SJSA1 (cell line): ENCODE results near the gene IL12RB1. TPM values are rescaled to one million over a fixed set of nuclear protein-coding genes. Genes with fewer than 3 reads are reported as not detected.

ENCODE experiments used
- DNase-seq, 2 experiments: peaks; one replicate each; pipeline ENCODE4 v3.0.0-alpha.2; 2015 to 2020; ENCODE audit warnings: low spot score in 2 of 2, low read depth in 1 of 2
- H3K27ac ChIP-seq: fragments of 250-450 bp; sonication (Bioruptor Pico); 2 replicates; pipeline ENCODE4 v1.5.1; 2020; ENCODE audit warnings: mild to moderate bottlenecking, moderate library complexity
- H3K27me3 ChIP-seq: fragments of 250-450 bp; sonication (Bioruptor Pico); replicated peaks from 2 replicates; pipeline ENCODE4 v1.5.1; 2020; ENCODE audit warnings: mild to moderate bottlenecking, moderate library complexity
- H3K36me3 ChIP-seq: fragments of 250-450 bp; sonication (Bioruptor Pico); 2 replicates; pipeline ENCODE4 v1.5.1; 2020; ENCODE audit warnings: mild to moderate bottlenecking
- H3K4me1 ChIP-seq: fragments of 250-450 bp; sonication (Bioruptor Pico); replicated peaks from 2 replicates; pipeline ENCODE4 v1.6.1; 2021; ENCODE audit warnings: mild to moderate bottlenecking
- H3K4me3 ChIP-seq: fragments of 250-450 bp; sonication (Bioruptor Pico); 2 replicates; pipeline ENCODE4 v1.5.1; 2020; ENCODE audit warnings: mild to moderate bottlenecking
- H3K9me3 ChIP-seq: fragments of 250-450 bp; sonication (Bioruptor Pico); replicated peaks from 2 replicates; pipeline ENCODE4 v1.5.1; 2020; ENCODE audit warnings: mild to moderate bottlenecking
- total RNA-seq: library from RNA; depleted of rRNA; stranded (reverse); fragments of >200 nt; shearing (Covaris generic); gene quantifications from 2 replicates; pipeline ENCODE4 v1.2.3, GENCODE V29; 2014; rRNA removed

IL12RB1 gene
- total RNA-seq = 0.21 TPM in 1 of 2 replicates, not detected in the other

- Histone ChIP-seq H3K9me3 (no peaks in the 10 kb centered on the region), H3K27me3 (no peaks in the 10 kb centered on the region), H3K4me3 (peak within 1 kb of the TSS; percentile 24), H3K27ac (no peak within 1 kb of the TSS), H3K36me3 (no peaks in the 10 kb centered on the region), H3K4me1 (peaks cover 6% of the 10 kb centered on the region)
- no peak for DNase-seq
Measured at GRCh38 chr19:18086590-18087138, at the start of gene IL12RB1. Gene IL12RB1 (minus strand): TSS chr19:18086934. CDS start chr19:18086823, 111 bp downstream.

- peaks cover 8% of the 10 kb centered on the region for H3K36me3 ChIP-seq
- H3K4me3 ChIP-seq = no peak overlapping the region
- no peak overlapping the region for H3K27ac ChIP-seq
- no peaks in the 10 kb centered on the region for H3K9me3 ChIP-seq
- DNase-seq = no peak
- no peaks in the 10 kb centered on the region for H3K4me1 ChIP-seq
- H3K27me3 ChIP-seq = no peaks in the 10 kb centered on the region
Measured at GRCh38 chr19:18135712-18136584, 49.2 kb upstream of the IL12RB1 start.

- DNase-seq = no peak
- H3K27me3 ChIP-seq = no peaks in the 10 kb centered on the region
- no peak overlapping the region for H3K4me3 ChIP-seq
- H3K36me3 ChIP-seq = no peaks in the 10 kb centered on the region; the same call in 1 of the 2 replicates
- H3K9me3 ChIP-seq = no peaks in the 10 kb centered on the region
- H3K4me1 ChIP-seq = no peaks in the 10 kb centered on the region
- no peak overlapping the region for H3K27ac ChIP-seq
Measured at GRCh38 chr19:18131841-18132596, 45.3 kb upstream of the IL12RB1 start.

GRCh38 chr19:18130523-18131242 is 43.9 kb upstream of the IL12RB1 start:
- no peaks in the 10 kb centered on the region for H3K4me1 ChIP-seq
- H3K9me3 ChIP-seq = no peaks in the 10 kb centered on the region
- DNase-seq = no peak
- no peak overlapping the region for H3K4me3 ChIP-seq
- H3K36me3 ChIP-seq = peaks cover 2% of the 10 kb centered on the region; the same call in 1 of the 2 replicates
- no peak overlapping the region for H3K27ac ChIP-seq
- H3K27me3 ChIP-seq = no peaks in the 10 kb centered on the region

GRCh38 chr19:18128805-18129204 is 42.1 kb upstream of the IL12RB1 start:
- H3K4me3 ChIP-seq = no peak overlapping the region
- peaks cover 5% of the 10 kb centered on the region; the same call in 1 of the 2 replicates for H3K36me3 ChIP-seq
- no peaks in the 10 kb centered on the region for H3K27me3 ChIP-seq
- no peak for DNase-seq
- no peak overlapping the region for H3K27ac ChIP-seq
- H3K4me1 ChIP-seq = no peaks in the 10 kb centered on the region
- H3K9me3 ChIP-seq = no peaks in the 10 kb centered on the region

GRCh38 chr19:18128044-18128443 is 41.3 kb upstream of the IL12RB1 start:
- Histone ChIP-seq H3K9me3 (no peaks in the 10 kb centered on the region), H3K4me1 (no peaks in the 10 kb centered on the region), H3K27me3 (no peaks in the 10 kb centered on the region), H3K4me3 (no peak overlapping the region), H3K27ac (no peak overlapping the region), H3K36me3 (peaks cover 8% of the 10 kb centered on the region)
- DNase-seq = no peak

GRCh38 chr19:18126097-18126496 is 39.4 kb upstream of the IL12RB1 start:
- Histone ChIP-seq H3K4me3 (no peak overlapping the region), H3K36me3 (peaks cover 8% of the 10 kb centered on the region), H3K4me1 (no peaks in the 10 kb centered on the region), H3K27me3 (no peaks in the 10 kb centered on the region), H3K9me3 (no peaks in the 10 kb centered on the region), H3K27ac (no peak overlapping the region)
- no peak for DNase-seq

- DNase-seq = no peak
- no peaks in the 10 kb centered on the region for H3K9me3 ChIP-seq
- H3K4me1 ChIP-seq = no peaks in the 10 kb centered on the region
- no peaks in the 10 kb centered on the region for H3K27me3 ChIP-seq
- peaks cover 8% of the 10 kb centered on the region for H3K36me3 ChIP-seq
- no peak overlapping the region for H3K4me3 ChIP-seq
- H3K27ac ChIP-seq = no peak overlapping the region
Measured at GRCh38 chr19:18123819-18124218, 37.1 kb upstream of the IL12RB1 start.

- Histone ChIP-seq H3K9me3 (no peaks in the 10 kb centered on the region), H3K27ac (no peak overlapping the region), H3K4me3 (no peak overlapping the region)
Measured at GRCh38 chr19:18122860-18123795, 36.4 kb upstream of the IL12RB1 start.

GRCh38 chr19:18122424-18122823 is 35.7 kb upstream of the IL12RB1 start:
- no peak for DNase-seq
- Histone ChIP-seq H3K4me1 (peaks cover 9% of the 10 kb centered on the region), H3K27ac (no peak overlapping the region), H3K36me3 (peaks cover 8% of the 10 kb centered on the region), H3K9me3 (no peaks in the 10 kb centered on the region), H3K27me3 (no peaks in the 10 kb centered on the region), H3K4me3 (no peak overlapping the region)

More at GRCh38 chr19:18122860-18123795, 36.4 kb upstream of the IL12RB1 start:
- H3K27me3 ChIP-seq = no peaks in the 10 kb centered on the region
- DNase-seq = no peak
- peaks cover 6% of the 10 kb centered on the region for H3K4me1 ChIP-seq
- H3K36me3 ChIP-seq = peaks cover 8% of the 10 kb centered on the region

- no peak overlapping the region for H3K4me3 ChIP-seq
- no peak for DNase-seq
- peaks cover 6% of the 10 kb centered on the region for H3K36me3 ChIP-seq
- peaks cover 11% of the 10 kb centered on the region for H3K4me1 ChIP-seq
- H3K27ac ChIP-seq = no peak overlapping the region
- H3K9me3 ChIP-seq = no peaks in the 10 kb centered on the region
- H3K27me3 ChIP-seq = no peaks in the 10 kb centered on the region
Measured at GRCh38 chr19:18121166-18121565, 34.4 kb upstream of the IL12RB1 start.

- no peak overlapping the region for H3K27ac ChIP-seq
- no peak for DNase-seq
- no peaks in the 10 kb centered on the region for H3K9me3 ChIP-seq
- no peaks in the 10 kb centered on the region for H3K27me3 ChIP-seq
- peaks cover 11% of the 10 kb centered on the region for H3K4me1 ChIP-seq
- H3K4me3 ChIP-seq = no peak overlapping the region
- peaks cover 5% of the 10 kb centered on the region for H3K36me3 ChIP-seq
Measured at GRCh38 chr19:18120127-18120526, 33.4 kb upstream of the IL12RB1 start.
